Suppressor macrophage (primary cell): ENCODE results near the gene AGBL4.

Experiments
- DNase-seq, 4 experiments: peaks; one replicate each; pipeline ENCODE4 v3.0.0-alpha.2; 2020 to 2022

Gene AGBL4

DNA sequence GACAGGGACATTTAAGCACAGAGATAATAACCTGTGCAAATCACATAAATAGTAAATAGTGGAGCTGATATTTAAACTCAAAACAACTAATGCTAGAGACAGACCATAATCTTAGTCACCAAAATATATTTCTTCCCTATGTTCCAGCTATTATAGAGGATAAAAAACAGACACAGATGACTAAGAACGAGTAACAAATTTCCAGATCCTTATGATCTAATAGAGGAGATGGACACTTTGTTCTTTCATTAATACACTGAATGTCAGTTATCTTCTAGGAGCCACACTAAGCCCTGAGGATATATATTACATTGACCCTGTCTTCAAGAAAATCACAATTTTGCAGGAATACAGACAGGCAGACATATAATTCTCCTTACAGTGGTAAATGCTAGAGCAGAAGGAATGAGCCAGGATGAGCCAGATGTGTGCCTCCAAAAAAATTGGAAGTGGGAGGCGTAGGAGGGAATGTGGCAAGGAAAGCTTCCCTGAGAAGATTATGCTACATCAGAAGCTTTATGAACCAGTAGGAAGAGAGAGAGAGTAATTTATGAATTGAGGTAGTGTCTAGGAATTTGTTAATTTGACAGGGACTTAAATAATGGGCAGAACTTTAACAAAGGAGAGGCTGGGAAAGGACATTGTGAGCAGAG is 851.7 kb downstream of the AGBL4 start:
- DNase-seq: no peak

DNA sequence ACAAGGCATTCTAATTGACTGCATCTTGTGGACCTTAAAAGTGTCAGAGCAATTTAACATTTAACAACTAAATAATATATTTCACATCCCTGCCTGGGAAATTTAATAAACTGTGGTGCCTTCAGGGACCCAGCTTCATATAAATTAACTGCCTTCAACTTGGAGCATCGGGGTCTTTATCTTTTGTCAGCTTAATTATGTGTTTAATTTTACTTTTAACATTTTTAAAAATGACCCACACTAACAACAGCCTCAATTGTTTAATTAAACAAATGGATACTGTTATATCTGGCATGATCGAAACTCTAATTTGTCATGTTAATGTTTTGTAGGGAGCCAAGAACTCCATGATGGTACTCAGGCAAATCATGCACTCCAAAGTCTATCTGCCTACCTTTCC is 857.7 kb downstream of the AGBL4 start:
- no peak for DNase-seq

DNA sequence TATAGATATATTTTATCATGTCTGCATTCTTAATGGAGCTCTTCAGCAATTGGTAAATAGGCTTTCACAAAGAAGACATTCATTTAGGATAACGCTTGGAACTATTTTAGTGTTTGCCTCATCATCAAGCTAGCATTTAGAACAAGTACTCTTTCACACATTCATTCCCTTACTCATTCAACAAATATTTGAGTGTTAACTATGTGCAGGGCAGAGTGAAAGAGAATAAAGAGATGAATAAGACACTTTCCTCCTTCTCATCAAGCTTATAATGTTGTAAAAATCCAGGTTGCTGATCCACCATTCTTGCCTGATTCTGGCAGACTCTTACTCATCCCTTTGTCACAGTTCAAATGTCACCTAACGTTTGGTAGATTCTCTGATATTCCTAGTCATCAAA is 860.7 kb downstream of the AGBL4 start:
- no peak for DNase-seq

DNA sequence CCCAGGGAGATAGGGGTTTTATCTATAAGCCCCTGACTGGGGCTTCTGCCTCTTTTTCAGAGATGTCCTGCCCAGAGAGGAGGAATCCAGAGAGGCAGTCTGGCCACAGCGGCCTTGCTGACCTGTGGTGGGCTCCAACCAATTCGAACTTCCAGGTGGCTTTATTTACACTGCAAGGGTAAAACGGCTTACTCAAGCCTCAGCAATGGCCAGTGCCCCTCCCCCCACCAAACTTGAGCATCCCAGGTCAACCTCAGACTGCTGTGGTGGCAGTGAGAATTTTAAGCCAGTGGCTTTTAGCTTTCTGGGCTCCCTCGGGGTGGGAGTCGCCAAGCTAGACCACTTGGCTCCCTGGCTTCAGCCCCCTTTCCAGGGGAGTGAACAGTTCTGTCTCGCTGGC is 863.1 kb downstream of the AGBL4 start:
- DNase-seq: no peak

DNA sequence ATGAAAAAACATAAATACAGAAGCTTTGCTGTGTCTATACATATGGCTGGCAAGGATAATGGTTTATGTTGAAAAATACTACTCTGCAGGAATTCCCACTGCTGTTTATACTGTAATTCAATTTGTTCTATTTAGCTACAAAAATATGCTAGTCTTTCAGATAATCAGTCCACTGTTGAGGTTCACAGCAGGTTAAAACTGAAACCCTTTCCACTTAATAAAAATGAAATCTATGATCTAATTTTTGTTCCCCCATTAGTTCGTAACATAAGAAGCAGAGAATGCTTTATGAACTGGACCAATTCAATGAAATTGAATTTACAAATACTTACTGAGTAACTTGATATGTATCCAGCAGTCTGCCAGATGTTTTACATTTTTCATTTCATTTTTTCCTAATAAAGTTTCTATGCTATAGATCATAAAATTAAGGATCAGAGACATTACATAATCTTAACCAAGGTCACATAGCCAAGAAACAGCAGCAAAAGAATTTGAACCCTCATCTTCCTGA is 887.0 kb downstream of the AGBL4 start:
- no peak for DNase-seq

DNA sequence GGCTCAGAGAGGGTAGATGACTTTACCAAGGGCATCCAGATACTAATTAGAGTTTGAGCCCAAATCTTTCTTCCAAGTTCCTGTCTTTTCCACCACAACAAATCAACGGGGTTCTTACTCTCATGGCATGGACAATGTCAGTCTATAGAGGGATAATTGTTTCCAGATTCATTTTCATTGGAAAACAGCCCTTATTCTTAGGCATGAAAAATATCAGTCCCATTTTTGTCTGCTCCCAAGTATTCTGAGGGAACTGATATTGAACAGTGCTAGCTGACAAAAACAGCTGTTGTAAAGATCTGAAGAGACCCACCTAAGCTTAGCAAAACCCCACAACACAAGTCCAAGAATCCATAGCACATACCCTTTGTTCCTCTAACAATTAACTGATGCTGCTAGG is 898.0 kb downstream of the AGBL4 start:
- no peak for DNase-seq

DNA sequence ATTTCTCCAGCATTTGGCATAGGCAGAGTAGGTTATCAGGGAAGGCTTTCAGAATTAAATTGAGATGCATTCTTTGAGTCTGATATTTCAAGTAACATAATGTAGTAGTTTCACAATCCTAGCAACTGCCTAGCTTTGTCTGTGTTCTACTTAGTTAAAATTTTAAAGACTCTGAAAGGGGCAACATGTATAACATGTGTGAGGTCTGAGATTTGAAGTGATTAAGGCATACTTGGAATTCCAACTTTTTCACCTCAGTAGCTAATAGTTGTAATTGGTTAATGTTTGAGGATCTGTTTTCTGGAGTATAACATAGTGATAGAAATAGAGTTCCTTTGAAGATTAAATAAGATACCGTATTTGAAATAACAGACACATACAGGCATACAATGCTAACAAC is 911.8 kb downstream of the AGBL4 start:
- DNase-seq: no peak

DNA sequence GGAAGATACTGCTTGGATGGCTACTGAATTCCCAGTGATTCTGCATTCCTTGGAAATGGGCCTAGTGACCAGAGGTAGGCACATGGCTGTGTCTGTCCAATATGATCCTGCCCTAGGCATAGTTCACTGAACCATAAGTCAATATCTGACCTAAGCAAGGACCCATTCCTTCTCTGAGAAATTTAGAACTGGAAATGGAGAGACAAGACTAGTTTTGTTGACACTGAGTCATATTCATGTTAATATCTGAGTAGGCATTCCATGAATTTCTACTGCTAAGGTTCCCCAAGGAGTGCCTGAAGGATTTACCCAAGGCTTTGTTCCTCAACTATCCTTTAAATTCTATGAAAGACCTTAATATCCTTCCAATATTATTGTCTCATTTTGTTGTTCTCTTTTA is 917.3 kb downstream of the AGBL4 start:
- no peak for DNase-seq

DNA sequence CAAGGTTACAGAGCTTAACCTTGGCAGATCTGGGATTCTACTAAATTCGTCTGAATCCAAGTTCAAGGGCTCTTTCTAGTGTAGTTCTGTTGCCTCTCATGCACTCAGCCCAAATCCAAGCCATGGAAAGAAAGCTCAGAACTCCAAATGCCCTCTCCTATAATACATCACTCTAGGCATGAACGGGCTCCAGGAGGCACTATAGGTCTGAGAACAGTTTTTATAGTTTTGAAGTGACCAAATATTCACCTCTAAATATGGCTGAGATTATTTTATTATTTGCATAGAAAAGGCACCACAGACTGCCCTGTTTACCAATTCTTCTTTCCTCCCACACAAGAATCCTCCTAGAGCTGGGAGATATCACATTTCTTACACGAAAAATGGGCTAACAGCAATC is 919.2 kb downstream of the AGBL4 start:
- DNase-seq: no peak

DNA sequence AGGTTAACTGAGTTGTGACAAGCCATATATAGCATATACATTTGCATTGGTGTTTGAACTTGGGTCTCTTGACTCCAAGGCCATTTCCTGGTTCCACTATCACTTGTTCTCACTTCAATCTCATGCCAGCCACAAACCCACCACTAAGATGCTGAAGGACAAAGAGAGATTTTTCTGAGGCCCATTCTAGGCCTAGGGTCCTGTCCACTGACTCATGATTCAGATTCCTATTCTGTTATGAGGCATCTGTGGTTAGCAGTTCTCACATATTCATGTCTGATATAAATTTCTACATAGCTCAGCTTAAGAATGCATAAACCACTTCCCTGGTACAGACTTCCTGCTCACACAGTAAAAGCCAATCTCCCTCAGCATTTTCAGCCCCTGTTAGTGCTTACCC is 921.0 kb downstream of the AGBL4 start:
- DNase-seq: no peak

DNA sequence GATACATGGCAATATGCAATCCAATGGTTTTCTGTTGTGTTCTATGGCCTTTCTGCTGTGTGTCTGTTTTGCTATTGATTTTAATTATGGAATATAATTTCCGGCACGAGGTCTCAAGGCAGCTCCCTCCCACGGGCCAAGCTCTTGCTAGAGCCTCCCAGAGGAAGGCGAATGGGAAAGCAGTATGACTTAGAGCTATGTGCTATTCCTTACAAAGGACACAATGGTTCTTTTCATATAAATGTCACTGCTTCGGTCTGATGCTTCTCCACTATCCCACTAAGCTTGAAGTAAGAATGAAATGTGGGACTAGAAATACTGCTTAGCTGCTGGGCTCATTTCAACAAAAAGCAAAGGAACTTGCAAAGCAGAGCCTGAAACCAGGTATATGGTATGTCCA is 924.9 kb downstream of the AGBL4 start:
- DNase-seq: no peak

DNA sequence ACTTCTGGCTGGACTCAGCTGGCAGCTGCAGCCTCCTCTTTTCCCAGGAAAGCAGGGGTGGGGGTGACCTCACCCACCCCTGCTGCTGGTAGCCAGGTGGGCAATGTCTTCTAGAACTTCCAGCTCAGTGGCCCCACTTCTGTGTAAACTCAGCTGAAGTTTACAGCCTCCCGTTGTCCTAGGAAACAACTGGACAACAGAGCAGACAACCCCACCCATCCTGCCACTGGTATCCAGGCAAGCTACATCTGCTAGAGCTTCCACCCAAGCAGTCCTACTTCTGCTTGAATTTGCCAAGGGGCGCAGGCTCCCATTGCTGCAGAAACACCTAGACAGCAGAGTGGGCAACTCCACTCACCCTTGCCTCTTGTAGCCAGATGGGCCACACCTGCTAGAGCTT is 937.4 kb downstream of the AGBL4 start:
- DNase-seq: no peak

DNA sequence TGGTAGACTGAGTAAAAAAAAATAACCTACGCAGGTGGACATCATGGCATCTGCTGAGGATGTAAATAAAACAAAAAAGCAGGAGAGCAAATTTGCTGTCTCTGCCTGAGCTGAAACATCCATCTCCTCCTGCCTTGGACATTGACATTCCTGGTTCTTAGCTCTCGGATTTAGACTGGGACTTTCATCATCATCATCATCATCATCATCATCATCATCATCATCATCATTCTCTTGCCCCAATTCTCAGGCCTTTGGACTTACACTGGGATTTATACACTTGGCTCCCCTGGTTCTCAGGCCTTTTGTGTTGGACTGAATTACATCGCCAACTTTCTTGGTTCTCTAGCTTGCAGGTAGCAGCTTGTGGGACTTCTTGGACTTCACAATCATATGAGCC is 938.7 kb downstream of the AGBL4 start:
- no peak for DNase-seq

DNA sequence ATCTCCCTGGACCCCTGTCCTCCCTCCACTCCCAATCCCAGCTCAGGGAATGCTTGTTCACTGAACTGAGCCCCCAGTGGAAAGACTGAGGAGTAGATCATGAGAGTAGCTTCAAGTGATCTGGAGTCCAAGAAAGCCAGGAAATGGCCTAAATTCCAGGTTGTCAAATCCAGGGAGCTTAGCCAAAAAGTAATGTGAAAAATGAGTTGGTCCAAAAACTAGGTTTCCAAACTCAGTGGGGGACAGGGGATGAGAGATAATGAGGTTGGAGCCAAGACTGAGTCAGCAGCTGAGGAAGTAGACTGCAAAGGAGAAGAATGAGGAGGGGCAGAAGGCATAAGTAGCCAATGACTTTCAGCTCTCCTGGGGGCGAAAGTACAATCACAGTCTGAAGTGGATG is 963.0 kb downstream of the AGBL4 start:
- DNase-seq: no peak

DNA sequence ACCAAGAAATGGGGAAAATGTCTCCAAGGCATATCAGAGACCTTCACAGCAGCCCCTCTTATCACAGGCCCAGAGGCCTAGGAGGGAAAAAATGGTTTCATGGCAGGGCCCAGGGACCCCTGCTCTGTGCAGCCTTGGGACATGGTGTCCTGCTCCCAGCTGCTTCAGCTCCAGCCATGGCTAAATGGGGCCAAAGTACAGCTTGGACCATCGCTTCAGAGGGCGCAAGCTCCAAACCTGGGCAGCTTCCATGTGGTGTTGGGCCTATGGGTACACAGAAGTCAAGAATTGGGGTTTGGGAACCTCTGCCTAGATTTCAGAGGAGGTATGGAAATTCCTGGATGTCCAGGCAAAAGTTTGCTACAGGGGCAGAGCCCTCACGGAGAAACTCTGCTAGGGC is 964.7 kb downstream of the AGBL4 start:
- no peak for DNase-seq

DNA sequence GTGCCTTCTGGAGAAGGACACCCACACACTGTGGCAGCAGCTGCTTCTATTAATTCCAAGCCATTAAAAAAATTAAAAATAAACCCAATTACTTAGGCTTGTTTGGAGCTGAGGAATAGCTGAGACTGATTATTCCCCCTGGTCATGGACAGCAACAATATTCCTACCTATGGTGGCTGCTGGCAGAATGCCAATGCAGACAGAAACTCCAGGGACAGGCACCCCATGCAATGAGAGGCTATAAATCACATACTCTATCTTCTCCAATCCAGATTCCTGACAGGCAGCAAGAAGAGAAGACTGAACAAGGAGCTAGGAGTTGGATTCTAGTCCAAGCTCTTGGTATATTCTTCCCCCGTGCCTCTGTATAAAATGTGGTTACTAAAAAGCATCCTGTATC is 971.7 kb downstream of the AGBL4 start:
- DNase-seq: no peak

DNA sequence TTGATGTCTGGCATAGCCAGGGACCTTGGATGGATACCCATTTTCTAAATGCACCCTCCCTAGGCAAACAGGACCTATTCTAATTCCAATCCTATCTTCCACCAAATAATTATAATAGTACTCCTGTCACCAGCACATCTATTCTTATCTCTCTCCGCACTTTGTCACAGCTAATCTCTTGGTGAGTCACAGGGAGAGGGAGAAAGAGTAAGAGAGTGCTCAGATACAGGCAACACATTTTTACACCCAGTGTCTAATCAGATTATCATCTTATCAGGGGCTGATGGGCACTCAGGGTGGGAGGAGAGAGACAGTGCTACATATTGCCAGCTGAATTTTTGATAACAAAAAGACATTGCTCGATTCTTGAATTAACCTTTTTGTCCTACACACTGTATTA is 972.1 kb downstream of the AGBL4 start:
- DNase-seq: no peak

DNA sequence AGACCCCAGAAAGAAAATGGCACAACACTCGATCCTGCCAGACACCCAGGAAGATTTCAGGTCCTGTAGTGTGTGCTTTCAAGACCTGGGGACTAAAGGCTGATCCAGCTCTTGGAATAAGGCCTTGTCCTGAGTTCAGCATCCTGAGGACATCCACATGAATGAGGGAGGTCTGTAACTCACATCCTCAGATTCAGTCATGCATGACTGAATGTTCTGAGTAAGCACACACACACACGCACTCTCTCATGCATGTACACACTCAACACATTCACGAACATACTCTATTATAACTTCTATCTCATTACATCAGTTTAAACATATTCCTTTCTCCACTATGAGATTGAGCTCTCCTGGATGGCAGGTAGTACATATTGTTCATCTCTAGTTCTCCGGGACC is 973.7 kb downstream of the AGBL4 start:
- DNase-seq: no peak

DNA sequence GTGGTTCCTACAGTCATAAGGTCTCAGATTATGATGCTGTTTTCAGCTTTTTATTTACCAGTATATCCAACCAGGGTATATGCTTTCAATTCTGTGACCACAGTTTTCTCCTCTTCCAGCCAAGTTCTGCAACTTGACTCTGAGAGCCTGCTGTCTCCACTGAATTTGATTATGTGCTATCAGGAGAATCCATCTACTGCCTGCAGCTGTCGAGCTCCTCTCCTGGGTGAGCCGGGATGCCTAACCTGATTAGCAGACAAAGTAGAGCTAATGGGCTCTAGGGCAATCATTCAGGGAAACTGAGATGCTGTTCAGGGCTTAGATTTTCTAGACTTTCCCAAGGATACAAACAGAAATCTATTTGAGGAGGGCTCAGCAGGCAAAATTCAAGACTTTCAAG is 975.6 kb downstream of the AGBL4 start:
- no peak for DNase-seq

DNA sequence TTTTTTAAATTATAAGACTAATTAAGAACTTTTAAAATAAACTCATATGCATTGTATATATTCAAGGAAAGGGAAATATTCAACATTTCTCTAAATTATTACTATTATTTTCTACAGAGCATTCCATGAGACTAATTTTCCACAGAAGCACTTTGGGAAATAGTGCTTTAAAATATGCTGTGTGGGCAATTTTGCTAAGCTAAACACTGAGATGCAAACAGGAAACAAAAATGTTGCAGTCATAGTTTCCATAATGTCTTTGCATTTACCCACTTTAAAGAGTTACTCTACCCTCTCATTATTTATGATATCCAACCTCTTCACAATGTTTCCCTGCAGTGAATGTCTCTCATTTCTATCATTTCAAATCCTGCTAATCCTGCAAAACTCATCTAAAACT is 977.4 kb downstream of the AGBL4 start:
- no peak for DNase-seq

DNA sequence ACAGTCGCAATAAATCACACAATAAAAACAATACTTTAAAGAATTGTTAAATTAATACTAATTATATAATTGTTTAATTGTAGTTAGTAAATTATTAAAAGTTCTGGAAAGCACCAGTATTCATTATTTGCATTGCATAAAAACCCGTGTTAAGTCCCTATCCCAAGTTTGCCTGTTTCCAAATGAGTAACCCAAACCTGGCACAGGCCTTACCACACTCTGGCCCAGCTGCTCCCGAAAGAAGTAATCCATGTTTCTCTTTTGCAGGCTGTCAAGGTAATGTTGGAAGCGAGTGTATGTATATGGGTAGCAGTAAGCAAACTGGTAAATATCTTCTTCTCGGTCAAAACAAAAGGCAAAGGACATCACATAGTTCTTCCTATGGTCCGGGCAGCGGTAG is 978.4 kb downstream of the AGBL4 start:
- no peak for DNase-seq

DNA sequence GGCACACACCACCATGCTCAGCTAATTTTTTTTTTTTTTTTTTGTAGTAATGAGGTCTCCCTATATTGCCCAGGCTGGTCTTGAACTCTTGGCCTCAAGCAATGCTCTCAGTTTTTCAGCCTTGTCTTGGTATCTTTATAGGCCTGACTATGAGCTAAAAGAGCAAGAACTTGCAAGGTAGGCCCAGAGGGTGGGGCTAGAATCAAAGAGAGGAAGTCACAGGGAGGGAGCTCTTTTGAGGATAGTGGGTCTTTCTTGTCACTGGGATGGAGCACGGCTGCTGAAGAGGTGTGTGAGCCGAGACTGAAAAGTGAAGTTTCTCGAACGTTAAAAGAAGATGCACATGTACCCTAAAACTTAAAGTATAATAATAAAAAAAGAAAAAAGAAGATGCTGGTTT is 987.1 kb downstream of the AGBL4 start:
- DNase-seq: no peak

DNA sequence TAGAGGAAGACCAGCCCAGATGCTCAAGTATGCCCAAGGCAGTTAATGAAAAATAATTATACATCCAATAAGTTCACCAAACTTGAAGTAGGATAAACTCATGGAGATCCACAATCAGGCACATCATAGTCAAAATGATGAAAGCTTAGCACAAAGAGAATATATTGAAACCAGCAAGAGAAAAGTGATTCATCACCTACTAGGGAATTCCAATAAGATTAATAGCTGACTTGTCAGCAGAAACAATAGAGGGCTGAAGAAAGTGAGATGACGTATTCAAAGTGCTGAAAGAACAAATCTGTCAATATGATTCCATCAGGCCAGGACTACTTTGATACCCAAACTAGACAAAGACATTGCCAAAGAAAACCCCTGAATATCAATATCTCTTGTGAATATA is 995.4 kb downstream of the AGBL4 start:
- DNase-seq: no peak

DNA sequence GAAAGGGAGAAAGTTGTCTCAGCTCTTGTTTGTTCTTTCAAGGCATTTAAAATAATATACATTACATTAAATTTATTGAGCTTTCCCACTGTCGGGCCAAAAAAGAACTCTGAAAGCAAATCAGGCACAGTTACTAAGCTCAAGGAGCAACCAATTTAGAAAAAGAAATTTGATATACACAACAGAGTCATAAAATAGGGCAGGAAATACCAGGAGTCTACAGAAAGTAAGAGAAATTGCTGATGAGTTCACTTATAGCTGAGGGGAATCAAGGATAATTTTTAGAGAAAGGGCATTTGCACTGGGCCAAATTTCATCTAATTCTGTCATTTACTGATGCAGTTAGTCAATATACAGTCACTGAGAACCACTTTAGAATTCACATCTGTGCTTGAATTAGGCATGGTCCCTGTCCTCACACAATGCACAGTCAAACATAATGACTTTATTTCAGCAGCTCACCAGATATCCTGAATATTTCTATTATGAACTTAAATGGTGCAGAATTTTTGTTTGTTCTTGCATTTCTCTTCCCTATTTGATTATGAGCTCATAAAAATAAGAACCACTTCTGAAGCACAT is 997.4 kb downstream of the AGBL4 start:
- no peak for DNase-seq
